ENCODE data around the gene TTC31.

Gene TTC31

GRCh38 chr2:74507926-74508520 is 25.1 kb downstream of the TTC31 start:
- DNase-seq (ENCODE audit: extremely low spot score): peak; percentile 45
- TF ChIP-seq CTCF (IDR thresholded peaks at IDR 0.05; ENCODE audit: control extremely low read depth, extremely low read depth, low read depth, missing control alignments): no peak
- ChIA-PET CTCF (interaction anchor here (1.1 to 2.4 kb wide), 7 partner anchors 22 to 81 kb away, joined by 3 to 21 read pairs (median 7); partner anchors contain the start of genes AUP1, CCDC142, HTRA2 and TTC31), POLR2A (interaction anchor here (1.3 kb wide), 1 partner anchor 21 kb away, joined by 5 read pairs; the partner anchor contains the start of genes AUP1 and HTRA2)

GRCh38 chr2:74510272-74510671 is 27.4 kb downstream of the TTC31 start:
- TF ChIP-seq CTCF (IDR thresholded peaks at IDR 0.05; ENCODE audit: control extremely low read depth, extremely low read depth, low read depth, missing control alignments): no peak
- ChIA-PET POLR2A (interaction anchor here (0.5 to 0.6 kb wide), 2 partner anchors 351 to 573 kb away, joined by 3 to 6 read pairs; no protein-coding TSS in a partner anchor), CTCF (interaction anchor here (0.7 to 2.4 kb wide), 8 partner anchors 9 to 78 kb away, joined by 3 to 21 read pairs (median 6); partner anchors contain the start of genes AUP1, CCDC142, HTRA2 and MRPL53)
- DNase-seq (ENCODE audit: extremely low spot score): no peak

- DNase-seq (ENCODE audit: extremely low spot score): no peak
- POLR2A ChIA-PET: no interaction called here
- no peak for TF ChIP-seq CTCF (IDR thresholded peaks at IDR 0.05; ENCODE audit: control extremely low read depth, extremely low read depth, low read depth, missing control alignments)
- CTCF ChIA-PET: interaction anchor here (3.9 kb wide), 1 partner anchor 28 kb away, joined by 10 read pairs; the partner anchor contains the start of genes CCDC142 and TTC31
Measured at GRCh38 chr2:74511104-74511989, 28.5 kb downstream of the TTC31 start.

- no peak for TF ChIP-seq CTCF (IDR thresholded peaks at IDR 0.05; ENCODE audit: control extremely low read depth, extremely low read depth, low read depth, missing control alignments)
- no peak for DNase-seq (ENCODE audit: extremely low spot score)
- ChIA-PET CTCF (interaction anchor here (1.1 to 3.9 kb wide), 2 partner anchors 16 to 30 kb away, joined by 3 to 10 read pairs; partner anchors contain the start of genes CCDC142 and TTC31), POLR2A (no interaction called here)
Measured at GRCh38 chr2:74512744-74513604, 30.1 kb downstream of the TTC31 start.

- TF ChIP-seq CTCF (IDR thresholded peaks at IDR 0.05; ENCODE audit: control extremely low read depth, extremely low read depth, low read depth, missing control alignments): no peak
- ChIA-PET POLR2A (interaction anchor here (0.7 kb wide), 1 partner anchor 9 kb away, joined by 4 read pairs; no protein-coding TSS in a partner anchor), CTCF (interaction anchor here (1.1 to 3.9 kb wide), 3 partner anchors 16 to 72 kb away, joined by 3 to 10 read pairs (median 4); partner anchors contain the start of genes CCDC142 and TTC31)
- DNase-seq (ENCODE audit: extremely low spot score): peak; percentile 32
Measured at GRCh38 chr2:74513605-74514367, 30.9 kb downstream of the TTC31 start.

Measured in GM10248 (cell line).